ENCODE measurements around the gene BRD2.

GRCh38 chr6:32970413-32971241, 2.2 kb downstream of the BRD2 start:
- no peak for TF ChIP-seq CTCF (IDR thresholded peaks at IDR 0.05)
- TF ChIP-seq POLR2A (IDR thresholded peaks at IDR 0.05), result peak in 2 of 4 donors; percentile 6 to 35

Measured in upper lobe of left lung (tissue), 4 donors.